Inferior parietal cortex (tissue), 1 donor: ENCODE results near the gene VAMP2.

Experiments used
- DNase-seq: peaks from one replicate; pipeline ENCODE4 v3.0.0-alpha.2; 2016; ENCODE audit errors: extremely low spot score

The VAMP2 gene

GRCh38 chr17:8162233-8162996 is at the start of gene VAMP2:
Gene VAMP2, minus strand, starts transcription at chr17:8162948. Its CDS starts 69 bp downstream, at chr17:8162879.
- peak; percentile 70 for DNase-seq

GRCh38 chr17:8210761-8211458 is 48.2 kb upstream of the VAMP2 start:
- no peak for DNase-seq

- peak; percentile 96 for DNase-seq
These were observed 47.4 kb upstream of the VAMP2 start, which contains the start of gene AURKB for GRCh38 chr17:8209907-8210760. Gene AURKB, minus strand, starts transcription at chr17:8210575. Its CDS starts 351 bp downstream, at chr17:8210224.

GRCh38 chr17:8206536-8206935 is 43.8 kb upstream of the VAMP2 start:
- DNase-seq: no peak

- no peak for DNase-seq
These were observed 42.2 kb upstream of the VAMP2 start for GRCh38 chr17:8204761-8205555.

GRCh38 chr17:8192070-8192815 is 29.5 kb upstream of the VAMP2 start:
- DNase-seq: peak; percentile 99

GRCh38 chr17:8190506-8190905 is 27.8 kb upstream of the VAMP2 start:
- no peak for DNase-seq

GRCh38 chr17:8189711-8190477 is 27.1 kb upstream of the VAMP2 start, which contains the start of gene BORCS6:
Gene BORCS6, minus strand, starts transcription at chr17:8190180. Its CDS starts 40 bp downstream, at chr17:8190140.
- peak; percentile 98 for DNase-seq

GRCh38 chr17:8189041-8189710 is 26.4 kb upstream of the VAMP2 start:
- DNase-seq: no peak

GRCh38 chr17:8188263-8188839 is 25.6 kb upstream of the VAMP2 start:
- DNase-seq: peak; percentile 10

- DNase-seq: peak; percentile 96
These were observed 24.9 kb upstream of the VAMP2 start for GRCh38 chr17:8187517-8188262.

GRCh38 chr17:8186787-8187516 is 24.2 kb upstream of the VAMP2 start:
- peak; percentile 91 for DNase-seq

- no peak for DNase-seq
These were observed 23.7 kb upstream of the VAMP2 start for GRCh38 chr17:8186446-8186786.

- DNase-seq: peak; percentile 81
These were observed 23.1 kb upstream of the VAMP2 start for GRCh38 chr17:8185582-8186445.

- no peak for DNase-seq
These were observed 14.4 kb upstream of the VAMP2 start for GRCh38 chr17:8176998-8177731.
